Loucy (cell line): ENCODE results near the gene CAMK2A.

Source experiments
- EZH2phosphoT487 ChIP-seq: fragments of 200-600 bp; IDR thresholded peaks from 2 replicates; pipeline ENCODE4 v1.6.1; 2018; ENCODE audit warnings: antibody characterized with exemption, mild to moderate bottlenecking, moderate library complexity, borderline replicate concordance
- TF ChIP-seq, protein P1 (sequence below): fragments of 200-600 bp; sonication (generic); conservative IDR thresholded peaks from 2 replicates; pipeline ENCODE4 v1.5.1; 2014; ENCODE audit warnings: mild to moderate bottlenecking, antibody characterized with exemption, low read length

DNA sequence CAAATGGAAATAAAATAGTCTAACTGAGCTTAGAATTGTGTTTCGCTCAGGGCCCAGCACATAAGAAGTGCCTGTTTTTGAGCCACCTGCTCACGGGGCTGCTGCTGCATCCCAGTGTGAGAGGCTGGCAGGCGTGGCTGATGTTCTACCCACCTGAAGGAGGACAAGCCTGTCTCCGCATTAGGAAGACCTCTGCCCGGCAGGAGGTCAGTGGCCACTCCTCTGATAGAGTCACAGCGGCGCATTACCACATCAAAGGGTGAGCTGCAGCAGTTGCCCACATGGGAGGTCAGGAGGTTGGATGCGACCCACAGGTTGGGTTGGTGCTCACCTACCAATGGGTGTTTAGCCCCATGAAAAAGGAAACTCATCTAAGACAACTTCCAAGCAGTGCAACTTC, 103.4 kb downstream of the CAMK2A start:
- TF ChIP-seq, protein P1, sequence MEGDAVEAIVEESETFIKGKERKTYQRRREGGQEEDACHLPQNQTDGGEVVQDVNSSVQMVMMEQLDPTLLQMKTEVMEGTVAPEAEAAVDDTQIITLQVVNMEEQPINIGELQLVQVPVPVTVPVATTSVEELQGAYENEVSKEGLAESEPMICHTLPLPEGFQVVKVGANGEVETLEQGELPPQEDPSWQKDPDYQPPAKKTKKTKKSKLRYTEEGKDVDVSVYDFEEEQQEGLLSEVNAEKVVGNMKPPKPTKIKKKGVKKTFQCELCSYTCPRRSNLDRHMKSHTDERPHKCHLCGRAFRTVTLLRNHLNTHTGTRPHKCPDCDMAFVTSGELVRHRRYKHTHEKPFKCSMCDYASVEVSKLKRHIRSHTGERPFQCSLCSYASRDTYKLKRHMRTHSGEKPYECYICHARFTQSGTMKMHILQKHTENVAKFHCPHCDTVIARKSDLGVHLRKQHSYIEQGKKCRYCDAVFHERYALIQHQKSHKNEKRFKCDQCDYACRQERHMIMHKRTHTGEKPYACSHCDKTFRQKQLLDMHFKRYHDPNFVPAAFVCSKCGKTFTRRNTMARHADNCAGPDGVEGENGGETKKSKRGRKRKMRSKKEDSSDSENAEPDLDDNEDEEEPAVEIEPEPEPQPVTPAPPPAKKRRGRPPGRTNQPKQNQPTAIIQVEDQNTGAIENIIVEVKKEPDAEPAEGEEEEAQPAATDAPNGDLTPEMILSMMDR = no peak
- TF ChIP-seq EZH2phosphoT487 = no peak
